ENCODE data around the gene PCDH9.

DNA sequence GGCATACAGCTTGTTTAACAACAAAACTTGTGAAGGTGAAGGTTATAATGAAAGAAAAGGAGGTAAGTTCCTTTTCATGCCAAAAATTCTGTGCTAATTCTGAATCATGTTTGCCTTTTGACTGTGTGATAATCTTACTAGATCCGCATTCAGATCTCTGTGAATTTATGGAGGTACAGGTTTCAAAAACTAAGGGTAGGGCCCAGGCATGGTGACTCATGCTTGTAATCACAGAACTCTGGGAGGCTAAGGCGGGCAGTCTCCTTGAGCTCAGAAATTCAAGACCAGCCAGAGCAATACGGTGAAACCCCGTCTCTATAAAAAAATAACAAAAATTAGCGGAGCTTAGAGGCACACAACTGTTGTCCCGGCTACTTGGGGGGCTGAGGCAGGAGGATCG, 45.9 kb downstream of the PCDH9 start:
- TF ChIP-seq POLR2AphosphoS5 (IDR thresholded peaks at IDR 0.05; ENCODE audit: low read depth, low read length) (no peak), TAF1 (IDR thresholded peaks at IDR 0.05; ENCODE audit: borderline replicate concordance, insufficient read depth, low read length) (no peak), FOXP2 (optimal IDR thresholded peaks at IDR 0.05; ENCODE audit: borderline replicate concordance, extremely low read depth, extremely low read length, insufficient read depth) (no peak), SIN3A (IDR thresholded peaks at IDR 0.05; ENCODE audit: borderline replicate concordance, insufficient read depth, low read length) (no peak)
- TF ChIP-seq, protein P1, sequence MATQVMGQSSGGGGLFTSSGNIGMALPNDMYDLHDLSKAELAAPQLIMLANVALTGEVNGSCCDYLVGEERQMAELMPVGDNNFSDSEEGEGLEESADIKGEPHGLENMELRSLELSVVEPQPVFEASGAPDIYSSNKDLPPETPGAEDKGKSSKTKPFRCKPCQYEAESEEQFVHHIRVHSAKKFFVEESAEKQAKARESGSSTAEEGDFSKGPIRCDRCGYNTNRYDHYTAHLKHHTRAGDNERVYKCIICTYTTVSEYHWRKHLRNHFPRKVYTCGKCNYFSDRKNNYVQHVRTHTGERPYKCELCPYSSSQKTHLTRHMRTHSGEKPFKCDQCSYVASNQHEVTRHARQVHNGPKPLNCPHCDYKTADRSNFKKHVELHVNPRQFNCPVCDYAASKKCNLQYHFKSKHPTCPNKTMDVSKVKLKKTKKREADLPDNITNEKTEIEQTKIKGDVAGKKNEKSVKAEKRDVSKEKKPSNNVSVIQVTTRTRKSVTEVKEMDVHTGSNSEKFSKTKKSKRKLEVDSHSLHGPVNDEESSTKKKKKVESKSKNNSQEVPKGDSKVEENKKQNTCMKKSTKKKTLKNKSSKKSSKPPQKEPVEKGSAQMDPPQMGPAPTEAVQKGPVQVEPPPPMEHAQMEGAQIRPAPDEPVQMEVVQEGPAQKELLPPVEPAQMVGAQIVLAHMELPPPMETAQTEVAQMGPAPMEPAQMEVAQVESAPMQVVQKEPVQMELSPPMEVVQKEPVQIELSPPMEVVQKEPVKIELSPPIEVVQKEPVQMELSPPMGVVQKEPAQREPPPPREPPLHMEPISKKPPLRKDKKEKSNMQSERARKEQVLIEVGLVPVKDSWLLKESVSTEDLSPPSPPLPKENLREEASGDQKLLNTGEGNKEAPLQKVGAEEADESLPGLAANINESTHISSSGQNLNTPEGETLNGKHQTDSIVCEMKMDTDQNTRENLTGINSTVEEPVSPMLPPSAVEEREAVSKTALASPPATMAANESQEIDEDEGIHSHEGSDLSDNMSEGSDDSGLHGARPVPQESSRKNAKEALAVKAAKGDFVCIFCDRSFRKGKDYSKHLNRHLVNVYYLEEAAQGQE (IDR thresholded peaks at IDR 0.05; ENCODE audit: insufficient read depth in 1 of 2, low read depth in 2 of 2, low read length in 2 of 2), result no peak
